Osteoblast (primary cell): Measurements from ENCODE around the gene ARHGAP31. TPM values are rescaled to one million over a fixed set of nuclear protein-coding genes. Genes with fewer than 3 reads are reported as not detected.

Source experiments
- DNase-seq: peaks from one replicate; pipeline ENCODE4 v3.0.0; 2011; ENCODE audit warnings: low spot score, mixed read lengths; ENCODE audit not compliant: insufficient read length; ENCODE audit errors: missing footprints
- H2AFZ ChIP-seq: 2 replicates; pipeline ENCODE4 v1.6.0; 2011; ENCODE audit warnings: mild to moderate bottlenecking, low read length
- H3K27ac ChIP-seq: 2 replicates; pipeline ENCODE4 v1.5.1; 2011; ENCODE audit warnings: mild to moderate bottlenecking, low read depth, low read length, moderate library complexity
- H3K27me3 ChIP-seq: 2 replicates; pipeline ENCODE4 v1.6.0; 2012; ENCODE audit warnings: mild to moderate bottlenecking, control low read depth, inconsistent platforms, low read length, moderate library complexity; ENCODE audit not compliant: insufficient read depth
- H3K36me3 ChIP-seq: 2 replicates; pipeline ENCODE4 v1.5.1; 2011; ENCODE audit warnings: mild to moderate bottlenecking, low read length, control low read depth, moderate library complexity; ENCODE audit not compliant: insufficient read depth
- H3K4me1 ChIP-seq: 2 replicates; pipeline ENCODE4 v1.5.1; 2011; ENCODE audit warnings: mild to moderate bottlenecking, low read length, control low read depth, moderate library complexity; ENCODE audit not compliant: insufficient read depth
- H3K4me2 ChIP-seq: 2 replicates; pipeline ENCODE4 v1.6.0; 2011; ENCODE audit warnings: mild to moderate bottlenecking, low read length; ENCODE audit not compliant: insufficient read depth
- H3K4me3 ChIP-seq: fragments of 200-600 bp; sonication (generic); 3 replicates; pipeline ENCODE4 v1.5.1; 2012; ENCODE audit warnings: mild to moderate bottlenecking, low read length, inconsistent platforms; ENCODE audit not compliant: insufficient read depth
- H3K79me2 ChIP-seq: 2 replicates; pipeline ENCODE4 v1.6.0; 2012; ENCODE audit warnings: mild to moderate bottlenecking, low read length, control low read depth, inconsistent platforms; ENCODE audit not compliant: insufficient read depth
- H3K9me3 ChIP-seq: 2 replicates; pipeline ENCODE4 v1.5.1; 2011; ENCODE audit warnings: low read depth, low read length, control low read depth
- H4K20me1 ChIP-seq: 2 replicates; pipeline ENCODE4 v1.6.0; 2012; ENCODE audit warnings: mild to moderate bottlenecking, low read length, control low read depth; ENCODE audit not compliant: insufficient read depth
- CTCF ChIP-seq: IDR thresholded peaks from 2 replicates; pipeline ENCODE4 v1.5.1; 2011; ENCODE audit warnings: mild to moderate bottlenecking, low read depth, low read length, moderate library complexity; ENCODE audit errors: extremely low read depth
- total RNA-seq: library from RNA; depleted of rRNA; stranded (reverse); fragments of >200 nt; gene quantifications from 2 replicates; pipeline ENCODE4 v1.2.3, GENCODE V29; 2012

Gene ARHGAP31
- total RNA-seq, 1 donor: 56.5 TPM

GRCh38 chr3:119289404-119289770, 4.8 kb upstream of the ARHGAP31 start:
- Histone ChIP-seq H3K36me3 (no peaks in the 10 kb centered on the region), H2AFZ (no peak overlapping the region), H3K79me2 (peaks cover 3% of the 10 kb centered on the region), H3K9me3 (no peaks in the 10 kb centered on the region), H4K20me1 (no peaks in the 10 kb centered on the region), H3K27me3 (no peaks in the 10 kb centered on the region), H3K4me1 (peaks cover 8% of the 10 kb centered on the region), H3K4me3 (no peak overlapping the region), H3K27ac (no peak overlapping the region), H3K4me2 (no peak overlapping the region)
- TF ChIP-seq CTCF: no peak
- DNase-seq: no peak

- Histone ChIP-seq H4K20me1 (no peaks in the 10 kb centered on the region), H2AFZ (no peak overlapping the region), H3K27me3 (no peaks in the 10 kb centered on the region), H3K9me3 (no peaks in the 10 kb centered on the region), H3K4me2 (no peak overlapping the region), H3K79me2 (peaks cover 14% of the 10 kb centered on the region), H3K4me1 (peaks cover 8% of the 10 kb centered on the region), H3K27ac (no peak overlapping the region), H3K36me3 (no peaks in the 10 kb centered on the region), H3K4me3 (no peak overlapping the region)
- TF ChIP-seq CTCF: no peak
- DNase-seq: no peak
Measured at GRCh38 chr3:119290613-119291012, 3.6 kb upstream of the ARHGAP31 start.

- no peaks in the 10 kb centered on the region for H3K9me3 ChIP-seq
- peaks cover 10% of the 10 kb centered on the region for H3K4me1 ChIP-seq
- DNase-seq: no peak
- peaks cover 20% of the 10 kb centered on the region for H3K79me2 ChIP-seq
- H2AFZ ChIP-seq: no peak overlapping the region
- H3K4me3 ChIP-seq: no peak overlapping the region
- H3K4me2 ChIP-seq: no peak overlapping the region
- TF ChIP-seq CTCF: no peak
- H4K20me1 ChIP-seq: no peaks in the 10 kb centered on the region
- H3K27ac ChIP-seq: no peak overlapping the region
- no peaks in the 10 kb centered on the region for H3K27me3 ChIP-seq
- no peaks in the 10 kb centered on the region for H3K36me3 ChIP-seq
Measured at GRCh38 chr3:119291062-119291700, 3.0 kb upstream of the ARHGAP31 start.

- no peak for TF ChIP-seq CTCF
- Histone ChIP-seq H3K27ac (no peak overlapping the region), H3K79me2 (peaks cover 34% of the 10 kb centered on the region), H4K20me1 (peaks cover 4% of the 10 kb centered on the region), H2AFZ (no peak overlapping the region), H3K4me3 (no peak overlapping the region), H3K36me3 (peaks cover 5% of the 10 kb centered on the region), H3K4me1 (peaks cover 24% of the 10 kb centered on the region), H3K4me2 (no peak overlapping the region), H3K27me3 (no peaks in the 10 kb centered on the region), H3K9me3 (no peaks in the 10 kb centered on the region)
- DNase-seq: no peak
Measured at GRCh38 chr3:119292666-119293065, 1.5 kb upstream of the ARHGAP31 start.
